AG04450 (cell line): ENCODE data around the gene ANKRD34B. TPM values are rescaled to one million over a fixed set of nuclear protein-coding genes. Genes with fewer than 3 reads are reported as not detected.

ENCODE experiments used
- CTCF ChIA-PET: fragments of 300-600, 350-600 bp; formaldehyde crosslinking; extraction: SDS; loops from one replicate; lab custom pipeline; 2022; ENCODE audit warnings: antibody characterized with exemption, inconsistent platforms; lab: Charles Lee
- POLR2A ChIA-PET: fragments of 350-600 bp; formaldehyde crosslinking; extraction: SDS; loops from one replicate; lab custom pipeline; 2021; ENCODE audit warnings: antibody characterized with exemption, inconsistent platforms; lab: Yijun Ruan, JAX
- DNase-seq: peaks from one replicate; pipeline ENCODE4 v3.0.0-alpha.2; 2011; ENCODE audit warnings: low read depth, low spot score
- H3K27ac ChIP-seq: one replicate; pipeline ENCODE4 v1.5.1; 2012; ENCODE audit warnings: low read depth, low read length, control low read depth
- H3K27me3 ChIP-seq: one replicate; pipeline ENCODE4 v1.6.0; 2012; ENCODE audit warnings: low read length; ENCODE audit not compliant: control insufficient read depth, insufficient read depth
- H3K4me3 ChIP-seq: 2 replicates; pipeline ENCODE4 v1.5.1; 2011; ENCODE audit warnings: mild to moderate bottlenecking, low read depth, low read length, control low read depth
- H3K9me3 ChIP-seq: 2 replicates; pipeline ENCODE4 v1.5.1; 2012; ENCODE audit warnings: low read length; ENCODE audit not compliant: control insufficient read depth, insufficient read depth
- polyA plus RNA-seq: library from polyadenylated mRNA; depleted of rRNA; stranded (reverse); fragments of >200 nt; gene quantifications from 2 replicates; pipeline ENCODE4 v1.2.3, GENCODE V29; 2011
- TF ChIP-seq, protein P1 (sequence below): IDR thresholded peaks from 2 replicates; pipeline ENCODE4 v1.5.1; 2011; ENCODE audit warnings: low read depth, low read length, control low read depth, inconsistent platforms

The ANKRD34B gene
- polyA plus RNA-seq, 1 experiment: not detected

DNA sequence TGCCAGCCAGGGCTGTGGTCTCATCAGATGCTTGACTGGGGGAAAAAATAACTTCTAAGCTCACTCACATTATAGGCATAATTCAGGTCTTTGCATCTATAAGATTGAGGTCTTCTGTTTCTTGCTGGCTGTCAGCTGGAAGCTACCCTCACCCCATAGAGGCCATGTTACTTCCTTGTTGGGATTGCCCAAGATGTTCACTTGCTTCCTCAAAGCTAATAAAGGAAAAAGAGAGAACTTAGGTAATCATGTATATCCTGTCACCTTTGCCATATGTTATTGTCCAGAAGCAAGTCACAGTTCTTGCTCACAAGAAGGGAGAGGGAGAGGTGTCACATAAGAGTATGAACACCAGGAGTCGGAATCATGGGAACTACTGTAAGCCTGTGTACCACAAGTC is 38.7 kb upstream of the ANKRD34B start:
- no peak for DNase-seq
- ChIA-PET CTCF (no interaction called here), POLR2A (no interaction called here)
- no peak overlapping the region for H3K4me3 ChIP-seq
- no peaks in the 10 kb centered on the region for H3K27me3 ChIP-seq
- TF ChIP-seq, protein P1, sequence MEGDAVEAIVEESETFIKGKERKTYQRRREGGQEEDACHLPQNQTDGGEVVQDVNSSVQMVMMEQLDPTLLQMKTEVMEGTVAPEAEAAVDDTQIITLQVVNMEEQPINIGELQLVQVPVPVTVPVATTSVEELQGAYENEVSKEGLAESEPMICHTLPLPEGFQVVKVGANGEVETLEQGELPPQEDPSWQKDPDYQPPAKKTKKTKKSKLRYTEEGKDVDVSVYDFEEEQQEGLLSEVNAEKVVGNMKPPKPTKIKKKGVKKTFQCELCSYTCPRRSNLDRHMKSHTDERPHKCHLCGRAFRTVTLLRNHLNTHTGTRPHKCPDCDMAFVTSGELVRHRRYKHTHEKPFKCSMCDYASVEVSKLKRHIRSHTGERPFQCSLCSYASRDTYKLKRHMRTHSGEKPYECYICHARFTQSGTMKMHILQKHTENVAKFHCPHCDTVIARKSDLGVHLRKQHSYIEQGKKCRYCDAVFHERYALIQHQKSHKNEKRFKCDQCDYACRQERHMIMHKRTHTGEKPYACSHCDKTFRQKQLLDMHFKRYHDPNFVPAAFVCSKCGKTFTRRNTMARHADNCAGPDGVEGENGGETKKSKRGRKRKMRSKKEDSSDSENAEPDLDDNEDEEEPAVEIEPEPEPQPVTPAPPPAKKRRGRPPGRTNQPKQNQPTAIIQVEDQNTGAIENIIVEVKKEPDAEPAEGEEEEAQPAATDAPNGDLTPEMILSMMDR: no peak
- no peak overlapping the region for H3K27ac ChIP-seq
- no peaks in the 10 kb centered on the region for H3K9me3 ChIP-seq

DNA sequence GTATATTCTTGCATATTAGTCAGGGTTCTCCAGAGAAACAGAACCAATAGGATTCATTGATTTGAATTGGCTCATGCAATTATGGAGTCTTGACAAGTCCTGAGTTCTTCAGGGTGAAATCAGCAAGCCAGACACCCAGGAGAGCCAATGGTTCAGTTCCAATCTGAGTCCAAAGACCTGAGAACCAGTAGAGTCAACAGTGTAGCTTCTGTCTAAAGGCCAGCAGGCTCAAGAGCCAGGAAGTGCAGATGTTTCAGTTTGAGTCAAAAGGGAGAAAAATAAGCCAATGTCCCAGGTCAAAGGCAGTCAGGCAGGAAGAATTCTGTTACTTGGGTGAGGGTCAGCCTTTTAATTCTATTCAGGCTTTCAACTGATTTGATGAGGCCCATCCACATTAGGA is 37.8 kb upstream of the ANKRD34B start:
- CTCF ChIA-PET: no interaction called here
- DNase-seq: no peak
- TF ChIP-seq, protein P1: no peak
- Histone ChIP-seq H3K27ac (no peak overlapping the region), H3K4me3 (no peak overlapping the region), H3K27me3 (no peaks in the 10 kb centered on the region), H3K9me3 (no peaks in the 10 kb centered on the region)
- POLR2A ChIA-PET: no interaction called here

DNA sequence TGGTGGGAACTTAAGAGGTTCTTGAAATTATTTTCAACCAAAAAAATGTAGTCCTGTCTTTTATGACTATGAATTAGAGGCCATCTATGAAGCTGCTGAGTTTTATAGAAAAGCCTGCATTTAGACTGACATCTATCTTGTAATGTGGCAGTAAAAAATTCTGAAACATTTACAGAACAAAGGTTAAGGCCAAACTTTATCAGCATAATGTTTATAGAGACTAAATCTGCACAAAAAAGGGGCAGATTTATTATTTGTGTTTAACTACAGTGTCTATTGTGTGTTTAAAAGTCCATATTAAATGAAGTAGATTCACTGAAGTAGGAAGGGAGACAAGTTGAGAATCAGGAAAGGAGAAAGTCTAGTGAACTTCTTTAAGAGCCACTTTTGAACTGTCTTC is 37.3 kb upstream of the ANKRD34B start:
- no peak for DNase-seq
- POLR2A ChIA-PET: no interaction called here
- CTCF ChIA-PET: no interaction called here
- Histone ChIP-seq H3K27ac (no peak overlapping the region), H3K27me3 (no peaks in the 10 kb centered on the region), H3K4me3 (no peak overlapping the region), H3K9me3 (no peaks in the 10 kb centered on the region)
- TF ChIP-seq, protein P1: no peak

DNA sequence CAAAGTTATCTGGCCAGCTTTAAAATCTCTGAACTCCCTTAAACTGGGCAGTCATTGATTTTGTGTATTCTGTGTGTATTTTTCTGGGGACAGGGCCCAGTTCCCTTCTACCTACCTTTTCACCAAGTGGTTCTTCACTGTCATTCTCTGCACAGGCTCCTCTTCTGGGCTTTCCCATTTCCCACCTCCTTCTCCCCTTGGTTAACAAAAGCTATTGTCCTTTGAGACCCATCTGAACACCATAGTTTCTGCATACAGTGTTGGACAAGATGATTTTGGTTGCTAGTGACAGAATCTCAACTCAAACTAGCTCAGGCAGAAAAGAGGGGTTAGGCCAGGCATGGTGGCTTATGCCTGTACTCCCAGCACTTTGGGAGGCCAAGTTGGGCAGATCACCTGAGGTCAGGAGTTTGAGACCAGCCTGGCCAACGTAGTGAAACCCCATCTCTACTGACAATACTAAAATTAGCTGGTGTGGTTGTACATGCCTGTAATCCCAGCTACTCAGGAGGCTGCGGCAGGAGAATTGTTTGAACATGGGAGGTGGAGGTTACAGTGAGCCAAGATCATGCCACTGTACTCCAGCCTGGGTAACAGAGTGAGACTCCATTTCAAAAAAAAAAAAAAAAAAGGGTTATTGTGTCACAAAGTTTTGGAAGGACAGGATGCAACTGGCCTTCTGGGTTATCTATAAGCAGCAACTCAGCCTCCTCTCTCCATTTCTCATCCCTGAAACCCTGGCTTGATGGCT is 31.0 kb upstream of the ANKRD34B start:
- DNase-seq: no peak
- no peaks in the 10 kb centered on the region for H3K9me3 ChIP-seq
- peaks cover 2% of the 10 kb centered on the region for H3K27me3 ChIP-seq
- ChIA-PET POLR2A (interaction anchor here (0.7 kb wide), 1 partner anchor 601 kb away, joined by 4 read pairs; no protein-coding TSS in a partner anchor), CTCF (no interaction called here)
- no peak overlapping the region for H3K4me3 ChIP-seq
- TF ChIP-seq, protein P1: no peak
- no peak overlapping the region for H3K27ac ChIP-seq

DNA sequence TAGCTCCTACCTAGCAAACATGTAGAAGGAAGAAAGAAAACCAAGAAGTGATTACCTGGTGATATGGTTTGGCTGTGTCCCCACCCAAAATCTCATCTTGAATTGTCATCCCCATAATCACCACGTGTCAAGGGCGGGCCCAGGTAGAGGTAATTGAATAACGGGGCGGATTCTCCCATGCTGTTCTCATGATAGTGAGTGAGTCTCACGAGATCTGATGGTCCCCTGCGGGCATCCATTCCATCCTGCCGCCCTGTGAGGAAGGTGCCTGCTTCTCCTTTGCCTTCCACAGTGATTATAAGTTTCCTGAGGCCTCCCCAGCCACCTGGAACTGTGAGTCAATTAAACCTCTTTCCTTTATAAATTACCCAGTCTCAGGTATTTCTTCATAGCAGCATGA is 27.4 kb upstream of the ANKRD34B start:
- ChIA-PET POLR2A (no interaction called here), CTCF (no interaction called here)
- Histone ChIP-seq H3K27me3 (peaks cover 2% of the 10 kb centered on the region), H3K9me3 (no peaks in the 10 kb centered on the region), H3K27ac (no peak overlapping the region), H3K4me3 (no peak overlapping the region)
- TF ChIP-seq, protein P1: no peak
- no peak for DNase-seq
